HG03565 (cell line): ENCODE measurements around the gene DPM3.
"Not testable (repeated sequence)": the region's sequence is repeated elsewhere in the genome, so short reads cannot be mapped to it uniquely, and the experiment has no call there.

Experiments used
- ATAC-seq: cut with Tn5 transposase; IDR thresholded peaks from one replicate; pipeline ENCODE4 v1.9.1; 2021; ENCODE audit warnings: mild to moderate bottlenecking, moderate library complexity; ENCODE audit not compliant: unreplicated experiment

Gene DPM3

DNA sequence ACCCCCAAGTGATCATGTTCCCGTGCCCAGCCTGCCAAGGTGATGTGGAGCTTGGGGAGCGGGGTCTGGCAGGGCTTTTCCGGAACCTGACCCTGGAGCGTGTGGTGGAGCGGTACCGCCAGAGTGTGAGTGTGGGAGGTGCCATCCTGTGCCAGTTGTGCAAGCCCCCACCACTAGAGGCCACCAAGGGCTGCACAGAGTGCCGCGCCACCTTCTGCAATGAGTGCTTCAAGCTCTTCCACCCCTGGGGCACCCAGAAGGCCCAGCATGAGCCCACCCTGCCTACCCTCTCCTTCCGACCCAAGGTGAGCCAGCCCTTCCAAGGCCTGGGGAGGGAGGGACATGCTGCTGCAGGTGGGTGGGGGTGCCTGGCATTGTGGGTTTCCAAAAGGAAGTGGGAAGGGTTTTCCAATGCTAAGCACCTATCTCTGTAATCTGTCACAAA, 35.6 kb upstream of the DPM3 start:
- no peak for ATAC-seq

DNA sequence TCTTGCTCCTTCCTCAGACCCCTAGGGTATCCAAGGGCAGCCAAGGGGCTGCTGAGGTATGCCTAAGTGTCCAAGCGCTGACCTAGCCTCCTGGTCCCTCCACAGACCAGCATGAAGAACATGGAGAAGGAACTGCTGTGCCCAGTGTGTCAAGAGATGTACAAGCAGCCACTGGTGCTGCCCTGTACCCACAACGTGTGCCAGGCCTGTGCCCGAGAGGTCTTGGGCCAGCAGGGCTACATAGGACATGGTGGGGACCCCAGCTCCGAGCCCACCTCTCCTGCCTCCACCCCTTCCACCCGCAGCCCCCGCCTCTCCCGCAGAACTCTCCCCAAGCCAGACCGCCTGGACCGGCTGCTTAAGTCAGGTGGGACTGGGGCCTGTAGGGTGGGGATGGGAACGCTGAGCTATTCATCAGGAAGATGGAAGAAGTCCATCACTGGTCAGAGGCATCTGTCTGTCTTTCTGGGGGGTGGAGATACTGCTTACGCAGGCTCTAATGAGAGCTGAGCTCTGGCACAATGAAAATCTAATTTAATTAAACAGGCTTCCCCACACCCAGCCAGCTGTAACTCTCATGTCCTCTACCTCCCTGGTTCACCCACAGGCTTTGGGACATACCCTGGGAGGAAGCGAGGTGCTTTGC, 35.1 kb upstream of the DPM3 start:
- no peak for ATAC-seq

DNA sequence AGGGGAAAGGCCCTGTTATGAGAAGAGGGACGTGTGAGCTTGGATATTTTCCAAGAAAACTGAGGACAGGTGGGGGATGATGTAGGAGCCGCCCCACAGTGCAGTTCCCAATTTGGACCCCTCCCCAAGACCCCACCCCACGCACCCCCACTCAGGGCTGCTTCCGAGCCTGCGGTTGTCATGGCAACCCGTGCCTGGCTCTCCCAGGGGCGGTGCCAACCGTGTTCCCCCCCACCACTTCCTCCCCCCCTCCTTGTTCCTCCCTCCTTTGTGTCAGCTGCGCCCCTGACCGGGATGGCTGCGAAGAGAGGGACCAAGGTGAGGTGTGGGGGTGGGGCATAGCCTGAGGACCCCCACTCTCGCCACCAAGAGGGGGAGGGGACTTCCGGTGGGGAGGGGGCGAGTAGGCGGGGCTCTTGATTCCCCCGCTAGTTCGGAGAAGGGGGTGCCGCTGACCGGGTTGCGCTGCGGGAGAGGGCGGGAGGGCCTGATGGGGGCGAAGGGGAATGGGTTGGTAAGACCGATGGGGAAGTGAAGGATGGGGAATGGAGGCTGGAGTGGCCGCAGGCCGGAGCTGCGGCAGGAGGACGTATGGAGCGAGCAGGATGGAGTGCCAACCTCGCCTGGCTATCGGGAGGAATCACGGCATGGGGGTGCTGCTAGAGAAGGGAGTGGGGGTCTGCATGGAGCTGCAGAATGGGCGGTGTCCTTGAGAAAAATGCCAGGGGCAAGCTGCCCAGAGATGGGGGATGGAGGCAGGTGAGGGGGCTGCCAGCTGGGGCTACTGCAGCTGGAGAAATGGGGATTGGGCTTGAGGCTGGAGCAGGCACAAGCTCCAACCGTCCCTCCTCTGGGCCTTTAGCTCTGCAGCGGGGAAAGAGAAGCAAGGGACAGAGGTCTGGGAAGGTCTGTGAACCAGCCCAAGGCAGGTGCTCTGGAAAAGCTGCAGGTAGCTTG, 34.3 kb upstream of the DPM3 start:
- ATAC-seq, result no peak

DNA sequence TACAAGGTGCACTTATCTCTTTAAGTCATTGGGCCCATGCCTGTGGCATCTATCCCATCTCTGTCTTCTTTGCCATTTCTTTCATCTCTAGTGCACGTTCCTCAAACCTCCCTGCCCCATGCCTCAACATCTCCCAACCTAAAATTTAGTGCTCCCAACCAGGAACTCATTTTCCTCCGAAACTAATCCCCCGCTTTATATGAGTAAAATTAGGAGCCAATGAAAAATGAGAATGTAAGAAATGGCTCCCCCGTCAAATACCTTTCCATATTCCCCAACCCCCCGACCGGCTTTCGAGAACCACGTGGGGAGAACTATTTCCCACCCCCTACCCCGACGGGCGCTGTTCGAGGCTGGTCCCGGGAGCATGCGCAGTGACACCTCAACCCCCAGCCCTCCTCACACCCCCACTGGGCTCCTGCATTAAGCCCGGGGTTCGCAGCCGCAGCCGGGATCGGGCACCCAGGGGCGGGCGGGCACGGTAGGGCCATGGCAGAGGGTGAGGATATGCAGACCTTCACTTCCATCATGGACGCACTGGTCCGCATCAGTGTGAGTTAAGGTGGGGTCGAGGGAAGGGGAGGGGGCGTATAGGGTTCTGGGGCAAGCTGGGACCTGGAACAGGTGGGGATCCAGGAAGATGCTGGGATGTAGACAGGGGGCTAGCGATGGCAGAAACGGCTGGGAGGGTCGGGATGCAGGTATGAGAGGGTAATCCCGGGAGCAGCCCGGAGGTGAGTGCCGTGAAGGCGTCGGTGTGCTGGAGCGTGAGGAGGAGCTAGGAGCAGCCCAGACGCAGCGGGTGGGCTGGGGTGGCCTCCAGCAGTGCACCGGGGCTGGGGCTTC, 33.4 kb upstream of the DPM3 start, which contains the start of gene TRIM46:
Gene TRIM46, plus strand, starts transcription at position 372 of the 846 bp plus-strand sequence. Its CDS starts 118 bp downstream, at position 490.
- no peak for ATAC-seq

DNA sequence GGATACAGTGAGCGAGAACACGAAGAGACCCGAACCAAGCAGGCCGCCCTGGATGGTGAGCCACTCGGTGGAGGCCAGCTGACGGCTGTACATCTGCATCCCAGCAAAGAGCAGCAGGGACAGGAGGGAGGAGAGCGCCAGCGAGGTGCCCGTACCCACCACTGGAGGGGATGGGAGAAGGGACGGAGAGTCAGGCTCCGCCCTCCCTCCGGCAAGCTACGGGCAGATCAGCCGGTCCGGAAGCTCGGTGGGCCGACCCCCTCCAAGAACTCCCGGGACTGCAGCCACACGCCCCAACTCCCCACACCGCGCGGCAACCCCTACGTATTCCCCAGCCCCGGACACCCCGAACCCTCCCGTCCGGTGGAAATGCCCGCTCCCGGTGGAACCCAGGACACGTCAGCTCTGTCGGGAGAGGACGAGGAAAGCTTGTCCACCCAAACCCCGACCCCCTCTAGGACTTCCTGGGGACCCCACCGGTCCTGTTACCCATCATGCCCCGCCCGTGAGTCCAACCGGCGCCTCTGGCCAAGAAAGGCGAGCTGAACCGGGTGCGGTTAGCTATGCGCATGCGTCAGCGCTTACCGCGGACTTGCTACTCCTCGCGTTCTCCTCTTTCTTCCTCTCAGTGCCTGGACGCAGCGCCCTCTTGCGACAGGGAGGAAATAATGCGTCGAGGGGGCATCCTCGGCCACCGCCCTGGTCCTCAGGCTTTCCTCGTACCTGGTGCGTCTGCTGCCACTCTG, 32.6 kb upstream of the DPM3 start, which contains the start of gene KRTCAP2:
Gene KRTCAP2, minus strand, starts transcription at position 573 of the 746 bp plus-strand sequence. Its CDS starts 80 bp downstream, at position 493.
- peak; percentile 52 for ATAC-seq

DNA sequence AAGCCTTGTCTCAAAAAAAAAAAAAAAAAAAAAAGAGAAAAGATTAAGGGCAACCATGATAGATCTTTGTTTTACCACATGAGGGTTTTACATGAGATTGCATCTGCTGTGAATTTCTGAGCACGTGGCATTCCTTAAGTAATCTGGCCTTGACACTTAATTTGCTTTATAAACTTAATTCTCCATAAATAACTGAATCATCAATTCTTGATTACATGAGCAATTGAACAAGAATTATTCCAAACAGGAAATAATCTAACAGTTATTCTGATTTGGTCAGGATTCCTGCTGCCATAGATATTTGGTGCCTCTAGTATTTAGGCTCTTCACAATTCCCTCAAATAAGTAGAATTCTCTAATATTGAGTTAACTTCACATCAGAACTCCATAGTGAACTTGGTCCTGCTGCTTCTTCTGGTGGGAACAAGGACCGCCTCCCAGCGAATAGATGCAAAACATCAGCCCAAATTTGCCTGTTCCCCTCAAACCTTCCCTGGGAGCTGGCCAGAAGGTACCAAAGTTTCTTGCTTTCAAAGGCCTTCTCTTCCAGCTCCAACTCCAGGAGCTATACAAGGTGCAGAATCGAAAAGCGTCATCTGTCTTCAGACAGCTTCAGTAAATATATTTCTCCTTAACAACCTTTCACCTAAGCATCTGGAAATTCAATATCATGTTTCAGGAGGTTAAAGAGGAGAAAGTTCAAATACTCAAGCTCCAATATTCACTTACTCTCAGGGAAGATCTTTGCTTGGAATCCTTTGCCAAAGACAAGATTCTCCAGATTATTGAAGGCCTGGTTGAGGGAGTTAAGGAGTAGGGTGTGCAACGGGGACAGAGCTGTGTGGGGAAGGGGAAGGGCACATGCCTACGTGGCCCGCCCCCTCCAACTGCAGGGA, 31.8 kb upstream of the DPM3 start:
- ATAC-seq, result no peak

DNA sequence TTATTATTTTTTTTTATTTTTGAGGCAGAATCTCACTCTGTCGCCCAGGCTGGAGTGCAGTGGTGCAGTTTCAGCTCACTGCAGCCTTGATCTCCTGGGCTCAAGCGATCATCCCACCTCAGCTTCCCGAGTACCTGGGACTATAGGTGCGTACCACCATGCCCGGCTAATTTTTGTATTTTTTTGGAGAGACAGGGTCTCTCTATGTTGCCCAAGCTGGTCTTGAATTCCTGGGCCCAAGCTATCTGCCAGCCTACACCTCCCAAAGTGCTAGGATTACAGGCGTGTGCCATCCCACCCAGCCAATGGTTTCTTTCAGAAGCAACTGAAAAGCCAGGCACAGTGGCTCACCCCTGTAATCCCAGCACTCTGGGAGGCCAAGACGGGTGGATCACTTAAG, 30.5 kb upstream of the DPM3 start:
- ATAC-seq, result no peak

DNA sequence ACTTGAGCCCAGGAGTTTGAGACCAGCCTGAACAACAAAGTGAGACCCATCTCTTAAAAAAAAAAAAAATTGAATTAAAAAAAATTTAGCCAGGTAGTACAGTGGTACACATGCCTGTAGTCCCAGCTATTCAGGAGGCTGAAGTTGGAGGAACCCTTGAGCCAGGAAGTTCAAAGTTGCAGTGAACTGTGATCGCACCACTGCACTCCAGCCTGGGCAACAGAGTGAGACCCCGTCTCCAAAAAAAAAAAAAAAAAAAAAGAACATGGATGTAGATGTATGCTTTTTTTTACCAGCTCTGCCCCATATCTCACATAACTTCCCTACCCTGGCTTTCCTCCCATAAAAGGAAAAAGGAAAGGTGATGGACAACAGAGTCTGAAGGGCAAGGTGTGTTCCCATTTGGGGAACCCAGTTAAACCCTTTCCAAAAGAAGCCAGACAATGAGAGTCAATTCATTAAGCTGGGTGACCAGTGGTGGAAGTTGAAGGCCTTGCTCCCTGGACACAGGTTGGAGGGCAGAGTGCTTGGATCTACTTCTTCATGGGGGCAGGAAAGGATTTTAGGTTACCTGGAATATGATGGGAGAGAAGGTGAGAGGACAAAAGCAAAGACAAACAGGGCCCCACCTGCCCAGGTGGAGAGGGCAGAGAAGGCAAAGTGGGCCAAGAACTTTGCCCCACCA, 29.9 kb upstream of the DPM3 start:
- ATAC-seq, result no peak

DNA sequence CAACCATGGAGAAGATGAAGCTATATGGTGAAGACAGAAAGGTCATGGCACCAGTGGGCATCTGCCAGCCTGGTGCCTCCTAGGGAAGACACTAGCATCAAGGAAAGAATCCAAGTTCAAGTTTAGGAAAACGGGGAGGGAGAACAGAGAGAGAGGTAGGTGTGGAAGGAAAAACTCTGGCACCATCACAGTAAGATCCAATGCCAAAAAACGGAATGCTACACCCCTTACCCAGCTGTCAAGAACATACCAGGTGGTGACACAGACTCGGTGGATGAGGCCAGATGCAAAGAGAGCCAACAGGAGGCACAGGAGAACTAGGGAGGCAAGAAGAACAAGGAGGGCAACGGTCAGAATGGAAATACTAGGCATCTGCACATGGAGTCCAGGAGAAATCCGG, 29.2 kb upstream of the DPM3 start:
- no peak for ATAC-seq

DNA sequence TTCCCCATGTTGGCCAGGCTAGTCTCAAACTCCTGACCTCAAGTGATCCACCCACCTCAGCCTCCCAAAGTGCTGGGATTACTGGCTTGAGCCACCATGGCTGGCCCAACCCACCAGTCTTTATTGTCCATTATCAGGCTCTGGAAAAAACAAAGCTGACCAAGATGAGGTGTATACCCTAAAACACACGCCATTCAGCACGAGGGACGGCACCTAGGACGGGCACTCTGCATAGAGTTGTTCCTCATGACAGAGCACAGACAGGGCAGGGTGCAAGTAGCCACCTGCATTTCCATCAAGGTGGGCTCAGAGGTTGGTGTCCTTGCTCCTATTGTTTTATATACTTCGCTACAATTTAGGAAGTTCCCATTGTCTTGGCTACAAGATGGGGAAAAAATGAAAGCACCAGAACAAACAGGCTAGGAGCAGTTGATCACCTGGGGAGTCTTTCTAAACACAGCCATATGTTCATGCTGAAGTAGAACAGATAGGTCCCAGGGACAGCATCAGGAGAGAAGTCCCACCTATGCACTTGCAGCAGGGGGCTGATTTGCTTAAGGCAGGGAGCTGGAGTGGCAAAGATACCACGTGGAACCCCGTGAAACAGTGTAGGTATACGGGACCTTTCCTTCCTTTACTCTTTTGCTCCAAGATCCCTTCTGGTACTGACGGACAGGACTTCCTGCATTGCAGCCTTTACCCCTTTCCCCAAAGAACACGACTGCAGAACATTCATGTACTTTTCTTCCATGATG, 28.3 kb upstream of the DPM3 start:
- ATAC-seq, result no peak

DNA sequence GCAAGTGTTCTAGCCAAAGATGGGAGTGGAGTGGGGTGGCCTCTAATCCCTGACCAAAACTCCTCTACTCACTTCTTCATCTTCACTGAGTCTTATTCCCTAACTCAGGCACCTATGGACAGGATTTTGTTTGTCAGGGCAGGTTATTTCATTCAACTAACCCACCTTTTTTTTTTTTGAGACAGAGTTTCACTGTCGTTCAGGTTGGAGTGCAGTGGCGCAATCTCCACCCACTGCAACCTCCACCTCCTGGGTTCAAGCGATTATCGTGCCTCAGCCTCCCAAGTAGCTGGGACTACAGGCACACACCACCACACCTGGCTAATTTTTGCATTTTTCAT, 27.7 kb upstream of the DPM3 start:
- ATAC-seq, result not testable (repeated sequence)

DNA sequence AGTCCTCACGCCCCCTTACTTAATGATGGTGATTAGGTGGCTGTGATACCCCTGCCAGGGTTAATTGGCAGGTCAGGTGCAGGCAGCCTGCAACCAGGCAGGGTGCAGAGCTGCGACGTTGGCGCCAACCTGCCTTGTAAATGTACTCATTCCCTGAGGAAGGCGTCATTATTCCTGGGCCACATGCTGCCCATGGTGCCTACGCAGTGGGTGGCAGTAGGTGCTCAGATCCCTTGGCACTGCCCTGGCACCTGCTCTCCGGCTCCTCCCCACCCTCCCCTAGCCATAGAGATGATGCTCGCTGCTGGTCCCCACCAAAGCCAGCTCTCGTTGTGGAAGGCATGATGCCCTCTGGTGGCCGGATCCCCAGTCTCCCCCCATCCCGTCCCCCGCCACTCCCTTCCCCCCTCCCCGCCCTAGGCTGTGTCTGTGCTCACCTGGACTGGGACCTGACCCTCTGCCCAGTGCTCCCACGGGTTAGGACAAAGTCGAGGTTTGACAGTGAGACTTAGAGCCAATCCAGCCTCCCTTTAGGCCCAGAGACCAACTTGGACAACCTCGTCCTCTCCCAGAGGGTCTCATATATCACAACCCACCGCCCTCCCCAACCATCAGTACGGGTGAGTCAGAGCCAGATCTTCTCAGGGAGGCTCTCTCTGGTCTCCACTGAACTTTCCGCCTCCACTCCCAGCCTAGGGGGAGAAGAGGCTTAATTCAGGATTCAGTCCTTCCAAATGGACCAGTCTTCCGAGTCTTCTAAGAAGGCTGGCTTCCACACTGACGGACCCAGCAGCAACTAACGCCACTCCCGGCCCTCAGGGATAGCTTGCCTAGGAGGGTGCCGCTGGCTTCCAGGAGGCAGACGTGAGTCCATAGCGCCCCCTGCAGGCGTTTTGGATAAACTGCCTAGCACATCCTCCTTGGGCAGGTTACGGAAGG, 27.1 kb upstream of the DPM3 start:
- no peak for ATAC-seq

DNA sequence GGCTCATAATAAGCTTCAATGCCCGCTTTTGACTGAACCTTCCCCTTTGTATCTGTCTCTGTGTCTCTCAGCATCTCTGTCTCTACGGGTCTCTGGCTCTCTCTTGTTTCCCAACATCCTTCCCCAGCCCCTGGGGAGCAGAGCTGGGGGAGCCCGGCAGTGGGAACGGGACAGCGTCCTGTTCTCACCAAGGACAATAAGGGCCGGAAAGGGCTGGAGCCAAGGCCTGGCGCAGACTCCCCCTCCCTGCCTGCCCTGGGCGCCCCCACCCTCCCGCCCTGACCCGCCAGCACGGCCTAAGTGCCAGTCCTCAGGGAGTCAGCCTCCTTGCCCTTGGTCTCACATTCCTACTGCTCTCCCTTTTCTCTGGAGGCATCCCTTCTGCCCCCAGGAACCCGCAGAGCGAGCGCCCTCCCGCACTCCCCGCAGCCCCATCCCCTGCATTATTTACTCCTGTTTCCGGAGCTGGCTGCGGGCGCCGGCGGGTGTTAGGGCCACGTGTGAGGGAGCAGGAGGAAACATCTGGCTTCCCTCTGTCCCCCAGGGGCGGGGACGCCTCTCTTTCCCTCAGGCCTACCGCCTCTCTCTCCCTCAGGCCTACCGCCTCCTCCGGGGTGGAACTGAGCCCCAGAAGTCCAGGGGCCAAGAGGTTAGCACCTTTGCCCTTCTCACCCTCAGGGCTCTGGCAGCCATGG, 26.3 kb upstream of the DPM3 start:
- no peak for ATAC-seq

DNA sequence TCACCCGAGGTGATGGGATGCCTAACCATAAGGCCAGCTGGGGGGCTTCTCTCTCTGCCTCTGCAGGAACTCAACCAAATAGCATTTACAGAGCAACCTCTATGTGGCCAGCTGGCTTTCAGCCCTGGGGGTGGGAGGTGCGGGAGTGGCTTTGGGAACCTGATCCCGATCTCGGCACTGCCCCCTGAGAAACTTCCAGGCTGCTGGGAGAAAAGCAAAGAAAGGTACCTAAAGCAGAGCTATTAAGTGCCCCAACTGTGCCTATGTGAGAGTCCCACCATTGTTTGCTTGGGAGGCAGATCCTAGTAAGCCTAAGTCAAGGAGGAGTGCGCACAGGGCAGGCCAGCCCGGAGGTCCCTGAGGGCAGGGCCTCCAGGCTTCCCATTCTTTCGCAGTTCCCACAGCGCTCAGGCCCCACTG, 25.7 kb upstream of the DPM3 start:
- ATAC-seq, result no peak

DNA sequence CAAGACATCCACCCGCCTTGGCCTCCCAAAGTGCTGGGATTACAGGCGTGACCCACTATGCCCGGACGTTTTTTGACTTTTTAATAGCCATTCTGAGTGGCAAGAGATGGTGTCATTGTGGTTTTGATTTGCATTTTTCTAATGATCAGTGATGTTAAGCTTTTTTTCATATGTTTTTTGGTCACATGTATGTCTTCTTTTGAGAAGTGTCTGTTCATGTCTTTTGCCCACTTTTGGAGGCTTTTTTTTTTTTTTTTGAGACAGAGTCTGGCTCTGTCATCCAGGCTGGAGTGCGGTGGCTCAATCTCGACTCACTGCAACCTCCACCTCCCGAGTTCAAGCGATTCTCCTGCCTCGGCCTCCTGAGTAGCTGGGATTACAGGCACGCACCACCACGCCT, 24.3 kb upstream of the DPM3 start:
- ATAC-seq, result not testable (repeated sequence)

DNA sequence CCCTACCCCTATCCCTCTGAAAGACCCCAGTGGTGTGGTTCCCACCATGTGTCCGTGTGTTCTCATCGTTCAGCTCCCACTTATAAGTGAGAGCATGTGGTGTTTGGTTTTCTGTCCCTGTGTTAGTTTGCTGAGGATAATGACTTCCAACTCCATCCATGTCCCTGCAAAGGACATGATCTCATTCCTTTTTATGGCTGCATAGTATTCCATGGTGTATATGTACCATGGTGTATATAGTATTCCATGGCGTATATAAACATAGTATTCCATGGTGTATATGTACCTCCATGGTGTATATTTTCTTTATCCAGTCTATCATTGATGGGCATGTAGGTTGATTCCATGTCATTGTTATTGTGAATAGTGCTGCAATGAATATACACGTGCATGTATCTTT, 23.5 kb upstream of the DPM3 start:
- ATAC-seq, result not testable (repeated sequence)
